ENCODE results near the gene PRDM16.

DNA sequence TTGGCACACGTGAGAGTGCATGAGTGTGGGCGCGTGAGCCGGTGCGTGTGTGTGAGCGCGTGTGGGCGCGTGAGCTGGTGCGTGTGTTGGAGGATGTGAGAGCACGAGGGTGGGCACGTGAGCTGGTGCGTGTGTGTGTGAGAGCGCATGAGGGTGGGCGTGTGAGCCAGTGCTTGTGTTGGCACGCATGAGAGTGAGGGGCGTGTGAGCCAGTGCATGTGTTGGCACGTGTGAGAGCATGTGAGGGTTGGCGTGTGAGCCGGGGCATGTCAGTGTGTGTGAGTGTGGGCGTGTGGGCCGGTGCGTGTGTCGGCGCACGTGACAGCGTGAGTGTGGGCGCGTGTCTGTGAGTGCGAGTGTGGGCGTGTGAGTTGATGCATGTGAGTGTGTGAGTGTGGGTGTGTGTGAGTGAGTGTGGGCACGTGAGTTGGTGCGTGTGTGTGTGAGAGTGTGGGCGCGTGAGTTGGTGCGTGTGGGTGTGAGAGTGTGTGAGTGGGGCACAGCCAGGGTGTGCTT lies 339.8 kb downstream of the PRDM16 start:
- no peak for TF ChIP-seq POLR2A (IDR thresholded peaks at IDR 0.05)
- TF ChIP-seq, protein P1, sequence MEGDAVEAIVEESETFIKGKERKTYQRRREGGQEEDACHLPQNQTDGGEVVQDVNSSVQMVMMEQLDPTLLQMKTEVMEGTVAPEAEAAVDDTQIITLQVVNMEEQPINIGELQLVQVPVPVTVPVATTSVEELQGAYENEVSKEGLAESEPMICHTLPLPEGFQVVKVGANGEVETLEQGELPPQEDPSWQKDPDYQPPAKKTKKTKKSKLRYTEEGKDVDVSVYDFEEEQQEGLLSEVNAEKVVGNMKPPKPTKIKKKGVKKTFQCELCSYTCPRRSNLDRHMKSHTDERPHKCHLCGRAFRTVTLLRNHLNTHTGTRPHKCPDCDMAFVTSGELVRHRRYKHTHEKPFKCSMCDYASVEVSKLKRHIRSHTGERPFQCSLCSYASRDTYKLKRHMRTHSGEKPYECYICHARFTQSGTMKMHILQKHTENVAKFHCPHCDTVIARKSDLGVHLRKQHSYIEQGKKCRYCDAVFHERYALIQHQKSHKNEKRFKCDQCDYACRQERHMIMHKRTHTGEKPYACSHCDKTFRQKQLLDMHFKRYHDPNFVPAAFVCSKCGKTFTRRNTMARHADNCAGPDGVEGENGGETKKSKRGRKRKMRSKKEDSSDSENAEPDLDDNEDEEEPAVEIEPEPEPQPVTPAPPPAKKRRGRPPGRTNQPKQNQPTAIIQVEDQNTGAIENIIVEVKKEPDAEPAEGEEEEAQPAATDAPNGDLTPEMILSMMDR (IDR thresholded peaks at IDR 0.05): no peak
